Fibroblast of skin of back (primary cell): ENCODE measurements around the gene DPH2.

Experiments
- DNase-seq: peaks from one replicate; pipeline ENCODE4 v3.0.0-alpha.2; 2013

Gene DPH2

DNA sequence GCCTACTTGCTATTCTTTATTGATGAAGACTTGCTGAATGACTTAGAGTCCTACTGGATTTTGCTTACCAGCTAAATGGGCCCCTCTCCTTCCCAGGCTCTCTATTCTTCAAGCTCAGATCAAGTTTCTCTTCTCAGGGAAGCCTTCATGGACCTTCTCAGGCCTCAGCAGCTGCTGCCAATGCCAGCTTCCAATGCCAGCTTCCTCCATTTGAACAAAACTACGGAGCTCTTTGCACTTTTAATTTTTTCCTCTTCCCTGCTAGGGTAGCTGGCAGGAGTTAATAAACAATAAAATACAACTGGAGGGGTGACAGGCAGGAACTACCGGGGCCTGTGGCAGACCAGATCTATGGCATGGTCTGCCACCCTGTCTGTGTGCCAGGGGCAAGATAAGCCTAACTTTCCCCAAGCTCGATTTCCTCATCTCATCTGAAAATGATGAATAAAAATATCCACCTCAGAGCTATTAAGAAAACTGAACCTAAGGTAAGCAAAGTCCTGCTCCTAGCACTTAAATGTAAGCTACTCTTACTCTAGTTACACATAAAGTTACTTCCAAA lies 24.1 kb upstream of the DPH2 start:
- DNase-seq = no peak

DNA sequence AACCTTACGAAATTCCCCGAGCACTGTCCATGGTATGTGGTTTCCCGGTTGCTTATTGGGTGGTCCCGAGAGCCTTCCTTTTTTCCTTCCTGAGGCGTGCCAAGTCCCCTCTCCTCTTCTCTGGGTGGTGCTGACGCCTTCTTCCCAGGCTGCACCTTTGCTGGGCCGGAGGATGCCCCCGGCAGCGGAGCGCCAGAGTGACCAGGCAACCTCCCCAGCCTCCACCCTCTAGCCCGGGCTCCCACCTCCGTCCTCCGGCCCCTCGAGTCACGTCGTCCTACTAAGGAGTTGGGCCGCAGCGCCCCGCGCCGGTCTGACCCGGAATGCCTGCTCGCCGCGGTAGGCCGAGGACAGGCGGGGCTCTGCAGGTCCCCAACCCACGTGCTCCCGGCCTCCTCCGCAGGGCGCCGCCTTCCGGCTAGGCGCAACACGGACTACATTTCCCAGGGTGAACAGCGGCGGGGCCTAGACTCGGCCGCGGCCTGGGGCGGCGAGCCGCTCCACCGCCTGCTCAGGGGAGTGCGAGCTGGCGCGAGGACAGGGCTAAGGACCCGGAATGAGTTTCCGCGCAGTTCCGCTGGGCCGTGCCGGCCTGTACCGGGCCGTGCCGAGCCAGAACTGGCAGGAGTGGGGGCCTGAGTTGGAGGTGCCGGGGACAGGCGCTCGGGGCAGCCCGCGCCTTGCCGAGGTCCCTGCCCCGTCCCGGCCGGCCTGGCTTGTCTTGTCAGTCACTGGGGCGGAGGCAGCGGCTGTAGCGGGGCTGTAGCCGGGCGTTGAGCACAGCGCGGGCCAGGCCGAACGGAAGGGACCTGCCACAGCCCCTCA lies 23.4 kb upstream of the DPH2 start, which contains the start of gene IPO13:
Gene IPO13, plus strand, starts transcription at position 715 of the 825 bp plus-strand sequence. CDS start 651 bp downstream, outside the sequence.
- DNase-seq = peak; percentile 94

DNA sequence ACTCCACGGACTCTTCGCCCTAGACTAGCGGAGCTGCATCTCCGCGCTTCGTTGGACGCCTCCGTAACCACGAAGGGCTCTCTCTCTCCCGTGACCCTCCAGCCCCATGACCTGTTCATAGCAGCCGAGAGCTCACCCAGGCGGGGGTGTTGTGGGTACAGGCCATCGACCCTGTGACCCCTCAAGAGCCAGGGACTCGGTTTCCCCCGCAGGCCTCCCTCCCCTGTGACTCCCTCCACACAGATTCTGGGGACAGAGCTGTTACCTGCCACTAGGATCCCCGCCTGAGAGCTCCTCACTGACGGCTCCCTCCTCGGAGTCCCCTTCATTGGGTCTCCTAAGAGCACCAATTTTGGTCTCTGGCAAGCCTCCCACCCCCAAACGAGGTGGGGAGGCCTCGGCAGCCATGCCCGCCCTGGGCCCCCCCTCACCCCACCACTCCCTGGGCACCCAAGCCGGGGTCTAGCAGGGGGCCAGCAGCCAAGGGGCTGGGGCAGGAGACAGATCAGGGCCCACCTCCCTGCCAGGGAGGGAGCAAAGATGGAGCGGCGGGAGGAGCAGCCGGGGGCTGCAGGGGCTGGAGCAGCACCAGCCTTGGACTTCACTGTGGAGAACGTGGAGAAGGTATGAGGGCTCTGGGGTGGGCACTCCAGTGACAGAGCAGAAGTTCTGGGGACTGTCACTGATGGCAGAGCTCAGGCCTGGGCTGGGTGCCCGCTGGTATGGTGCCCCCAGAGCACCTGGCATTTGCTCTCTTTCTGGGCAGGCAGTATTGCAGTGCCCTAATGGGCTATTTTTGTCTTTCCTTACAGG lies 22.5 kb upstream of the DPH2 start:
- no peak for DNase-seq

DNA sequence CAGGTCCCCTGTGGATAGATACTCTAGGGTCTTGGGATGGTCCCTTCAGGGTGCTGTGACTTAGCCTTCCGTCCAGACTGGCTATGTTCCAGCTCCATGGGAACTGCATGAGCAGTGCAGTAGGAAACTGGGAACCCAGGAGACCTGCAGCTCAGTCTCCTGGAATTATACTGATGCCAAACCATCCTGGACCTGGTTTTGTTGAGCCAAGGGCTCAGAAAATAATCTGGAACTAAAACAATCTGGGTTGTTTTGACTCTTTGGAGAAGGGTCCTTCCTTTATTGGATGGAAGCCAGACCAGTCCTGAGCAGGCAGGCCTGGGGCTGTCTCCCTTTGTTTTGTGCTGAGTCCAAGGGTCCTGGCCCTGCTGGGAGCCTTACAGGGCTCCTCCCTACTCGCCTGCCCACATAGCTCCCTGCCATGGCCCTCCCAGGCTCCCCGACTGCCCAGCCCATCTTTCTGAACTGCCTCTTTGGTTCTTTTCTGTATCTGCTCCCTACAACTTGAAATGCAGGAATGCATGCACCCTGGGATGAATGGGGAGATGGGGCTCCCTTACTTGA lies 21.9 kb upstream of the DPH2 start:
- DNase-seq = no peak

DNA sequence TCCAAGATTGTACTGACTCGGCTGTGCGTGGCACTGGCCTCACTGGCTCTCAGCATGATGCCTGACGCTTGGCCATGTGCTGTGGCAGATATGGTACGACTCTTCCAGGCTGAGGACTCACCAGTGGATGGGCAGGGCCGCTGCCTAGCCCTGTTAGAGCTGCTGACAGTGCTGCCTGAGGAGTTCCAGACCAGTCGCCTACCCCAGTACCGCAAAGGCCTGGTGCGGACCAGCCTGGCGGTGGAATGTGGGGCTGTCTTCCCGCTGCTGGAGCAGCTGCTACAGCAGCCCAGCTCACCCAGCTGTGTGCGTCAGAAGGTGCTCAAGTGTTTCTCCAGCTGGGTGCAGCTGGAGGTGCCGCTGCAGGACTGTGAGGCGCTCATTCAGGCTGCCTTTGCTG lies 20.1 kb upstream of the DPH2 start:
- no peak for DNase-seq

DNA sequence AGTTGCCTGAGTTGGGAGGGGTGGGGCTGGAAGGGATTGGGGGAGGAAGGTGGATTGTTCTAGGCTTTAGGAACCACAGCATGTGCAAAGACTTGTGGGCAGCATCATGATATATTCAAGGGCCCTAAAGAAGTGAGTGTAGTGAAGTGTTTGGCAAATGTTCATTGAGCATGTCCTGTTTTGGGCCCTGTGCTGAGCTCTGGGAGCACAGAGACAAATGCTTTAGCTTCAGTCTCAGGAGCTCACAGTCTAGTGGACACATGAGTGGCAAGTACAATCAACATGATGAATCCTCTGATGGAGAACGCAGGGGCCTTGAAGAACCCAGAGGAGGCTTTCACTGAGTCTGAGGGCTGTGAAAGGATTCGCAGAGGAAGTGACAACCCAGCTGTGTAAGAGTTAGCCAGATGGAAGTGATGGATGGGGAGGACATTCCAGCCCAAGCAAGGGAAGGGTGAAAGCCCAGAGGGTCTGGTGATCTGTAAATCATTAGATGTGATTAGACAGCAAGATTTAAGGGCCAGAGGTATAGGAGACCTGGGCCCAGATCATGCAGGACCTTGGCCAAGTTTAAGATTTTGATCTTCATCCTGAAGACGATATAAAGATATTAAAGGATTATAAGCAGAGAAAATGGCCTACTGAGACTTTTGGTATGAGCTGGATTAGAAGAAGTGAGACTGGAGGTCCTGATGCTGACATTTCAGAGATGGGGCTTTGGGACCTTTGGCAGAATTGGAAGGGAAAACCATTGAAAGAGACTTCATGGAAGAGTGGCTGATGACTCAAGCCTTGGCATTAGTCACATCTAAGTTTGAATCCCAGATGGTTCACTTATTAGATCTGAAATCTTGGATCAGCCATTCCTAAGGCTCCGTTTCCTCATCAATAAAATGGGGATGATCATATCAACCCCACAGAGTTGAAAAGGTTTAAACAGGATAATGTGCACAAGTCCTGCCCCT lies 18.5 kb upstream of the DPH2 start:
- DNase-seq = no peak

DNA sequence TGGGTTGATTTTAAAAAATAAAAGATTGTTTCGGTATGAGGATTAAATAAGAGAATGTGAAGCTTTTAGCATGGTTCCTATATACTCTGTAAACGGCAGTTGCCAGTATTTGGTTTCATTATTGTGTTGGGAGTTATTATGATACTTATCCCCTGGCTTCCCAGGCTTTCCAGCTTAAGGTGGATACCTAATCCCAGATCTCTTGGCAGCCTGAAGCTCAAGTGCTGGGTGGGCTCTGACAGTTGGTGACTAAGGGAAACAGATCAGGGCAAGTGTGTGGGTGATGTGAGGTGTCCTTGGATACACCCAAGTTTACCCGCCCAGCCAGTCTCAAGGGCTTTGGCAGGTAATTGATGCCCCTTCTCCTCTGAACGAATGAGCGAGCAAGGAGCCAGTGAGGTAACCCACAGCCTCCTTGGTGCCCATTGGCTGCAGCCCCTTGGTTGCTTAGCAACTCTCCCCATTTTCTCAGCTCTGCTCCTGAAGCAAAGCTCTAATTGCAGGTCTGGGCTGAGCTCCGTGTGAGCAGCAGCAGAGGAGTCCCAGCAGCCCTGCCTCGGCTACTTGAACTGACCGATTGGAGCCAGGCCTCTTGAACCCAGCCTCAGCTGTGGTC lies 17.0 kb upstream of the DPH2 start:
- DNase-seq = no peak

DNA sequence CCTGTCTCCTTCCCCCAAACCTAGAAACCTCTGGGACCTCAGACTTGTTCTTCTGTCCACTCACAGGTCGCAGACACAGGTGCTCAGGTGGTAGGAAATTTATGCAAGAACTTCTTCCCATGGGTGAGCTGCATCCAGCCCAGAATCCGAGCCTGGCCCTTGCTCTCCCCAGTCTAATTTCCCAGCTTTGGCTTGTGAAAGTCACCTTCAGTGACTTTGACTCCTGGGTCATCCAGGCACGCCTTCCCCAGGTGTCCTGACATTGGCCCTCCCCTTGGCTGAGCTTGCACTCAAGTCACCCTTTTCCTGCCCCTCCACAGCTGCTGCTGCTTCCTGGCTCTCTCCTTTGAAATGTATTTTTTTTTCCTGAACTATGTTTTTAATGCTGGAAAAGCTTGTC lies 16.4 kb upstream of the DPH2 start:
- no peak for DNase-seq

DNA sequence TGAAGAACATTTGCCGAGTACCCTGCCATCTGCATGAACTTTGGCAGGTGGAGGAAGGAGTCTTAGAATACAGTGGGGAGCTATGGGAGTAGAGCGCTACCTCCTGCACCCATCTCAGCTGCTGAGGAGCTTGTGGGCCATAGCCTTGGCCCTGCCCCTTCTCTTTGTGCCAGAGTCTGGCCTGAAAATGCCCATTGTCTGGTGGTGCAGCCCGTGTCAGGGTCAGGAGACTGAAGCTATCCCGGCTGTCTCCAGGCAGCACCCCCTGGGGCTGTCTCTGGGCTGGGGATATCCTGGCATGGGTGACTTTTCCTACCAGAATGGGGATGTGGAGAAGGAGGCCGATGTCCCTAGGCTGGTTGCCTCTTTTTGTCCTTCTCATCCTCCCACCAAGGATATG lies 15.8 kb upstream of the DPH2 start:
- no peak for DNase-seq

DNA sequence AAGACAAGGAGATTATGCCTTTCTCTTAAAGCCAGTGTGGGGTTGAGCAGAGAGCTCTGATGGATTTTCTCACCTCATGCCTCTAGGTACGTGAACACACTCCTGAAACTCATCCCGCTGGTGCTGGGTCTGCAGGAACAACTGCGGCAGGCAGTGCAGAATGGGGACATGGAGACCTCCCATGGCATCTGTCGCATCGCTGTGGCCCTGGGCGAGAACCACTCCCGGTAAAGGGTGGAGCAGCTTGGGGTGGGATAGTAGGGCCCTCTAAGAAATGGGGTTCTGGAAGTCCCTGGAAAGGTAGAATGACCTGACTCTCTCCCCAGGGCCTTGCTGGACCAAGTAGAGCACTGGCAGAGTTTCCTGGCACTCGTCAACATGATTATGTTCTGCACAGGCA lies 13.6 kb upstream of the DPH2 start:
- no peak for DNase-seq

DNA sequence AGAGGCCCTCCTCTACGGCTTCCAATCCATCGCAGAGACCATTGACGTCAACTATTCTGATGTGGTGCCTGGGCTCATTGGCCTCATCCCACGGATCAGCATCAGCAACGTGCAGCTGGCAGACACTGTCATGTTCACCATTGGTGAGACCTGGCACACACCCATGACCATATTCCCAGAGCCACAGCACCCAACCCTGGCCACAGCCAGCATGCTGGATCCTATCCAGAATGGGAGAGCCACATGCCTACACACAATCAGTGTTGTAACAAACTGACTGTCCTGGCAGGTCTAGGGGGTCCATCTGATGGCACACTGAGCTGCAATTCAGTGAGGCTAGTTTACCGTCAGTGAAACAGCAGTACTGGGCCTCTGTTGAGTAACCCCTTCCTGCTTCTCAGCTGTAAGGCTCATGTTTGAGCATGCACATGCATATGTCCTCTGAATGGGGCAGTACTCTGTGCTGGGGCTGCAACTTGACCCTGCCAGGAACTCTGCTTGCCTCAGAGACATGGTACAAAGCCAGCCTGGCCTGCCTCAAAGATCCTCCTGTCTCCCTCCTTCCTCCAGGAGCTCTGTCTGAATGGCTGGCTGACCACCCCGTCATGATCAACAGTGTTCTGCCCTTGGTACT lies 12.3 kb upstream of the DPH2 start:
- no peak for DNase-seq

DNA sequence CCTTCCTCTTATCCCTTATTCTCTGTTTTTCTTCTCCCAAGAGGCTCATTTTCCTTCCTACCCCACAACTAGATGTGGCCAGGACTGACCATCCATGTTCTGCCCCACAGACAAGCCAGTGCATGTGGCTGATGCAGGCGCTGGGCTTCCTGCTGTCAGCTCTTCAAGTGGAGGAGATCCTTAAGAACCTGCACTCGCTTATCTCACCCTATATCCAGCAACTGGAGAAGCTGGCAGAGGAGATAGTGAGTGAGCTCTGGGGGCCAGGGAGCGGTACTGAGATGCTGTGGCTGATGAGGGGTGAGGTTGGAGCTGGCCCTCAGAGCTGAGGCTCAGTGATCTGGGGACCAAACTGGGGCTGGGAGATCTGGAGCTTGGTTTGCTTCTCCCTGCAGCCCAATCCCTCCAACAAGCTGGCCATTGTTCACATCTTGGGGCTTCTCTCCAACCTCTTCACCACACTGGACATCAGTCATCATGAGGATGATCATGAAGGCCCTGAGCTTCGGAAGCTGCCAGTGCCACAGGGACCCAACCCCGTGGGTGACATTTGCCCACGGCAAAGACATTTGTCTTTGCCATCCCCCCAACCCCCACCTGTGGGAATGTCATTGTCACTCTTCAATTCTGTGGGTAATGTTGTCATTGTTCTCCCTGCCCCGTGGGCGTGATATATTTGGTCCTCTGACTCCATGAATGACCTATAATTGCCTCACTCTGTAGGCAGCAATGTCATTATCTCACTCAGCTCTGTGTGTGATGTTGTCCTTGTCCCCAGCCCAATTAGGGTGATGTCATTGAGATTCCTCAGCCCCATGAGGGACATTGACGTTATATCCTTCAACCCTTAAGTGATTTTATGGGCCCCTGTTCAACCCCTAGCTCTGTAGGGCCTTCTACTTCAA lies 11.2 kb upstream of the DPH2 start:
- no peak for DNase-seq

DNA sequence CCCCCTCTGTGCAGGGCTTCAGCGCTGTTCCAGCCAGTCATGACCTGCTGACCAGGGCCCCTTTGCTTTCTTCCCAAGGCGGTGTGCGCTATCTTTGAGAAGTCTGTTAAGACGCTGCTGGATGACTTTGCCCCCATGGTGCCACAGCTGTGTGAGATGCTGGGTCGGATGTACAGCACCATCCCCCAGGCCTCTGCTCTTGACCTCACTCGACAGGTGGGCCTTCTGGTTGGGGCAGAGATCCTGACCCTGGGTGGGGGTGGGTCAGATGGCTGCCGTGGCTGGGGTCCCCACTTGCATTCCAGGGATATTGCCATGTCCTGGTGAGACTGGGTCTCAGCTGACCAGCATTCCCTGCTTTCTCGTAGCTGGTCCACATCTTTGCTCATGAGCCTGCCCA lies 9.0 kb upstream of the DPH2 start:
- no peak for DNase-seq

DNA sequence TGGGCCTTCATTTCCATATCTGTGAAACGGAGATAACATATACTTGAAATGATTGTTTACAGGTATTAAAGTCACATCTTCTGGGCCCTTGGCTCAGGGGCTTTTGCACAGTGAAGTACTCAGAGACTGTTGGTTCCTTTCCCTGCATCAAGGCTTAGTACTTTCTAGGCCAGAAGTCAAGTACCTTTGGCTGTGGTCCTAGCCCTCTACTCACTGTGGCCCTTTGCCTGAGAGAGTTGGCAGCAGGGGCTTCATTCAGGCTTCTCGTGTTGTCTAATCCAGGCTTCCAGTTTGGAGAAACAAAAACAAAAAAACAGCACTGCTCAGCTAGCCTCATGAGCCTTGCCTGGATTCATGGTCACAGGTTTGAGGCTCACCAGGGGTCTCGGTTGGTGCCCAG lies 8.1 kb upstream of the DPH2 start:
- no peak for DNase-seq

DNA sequence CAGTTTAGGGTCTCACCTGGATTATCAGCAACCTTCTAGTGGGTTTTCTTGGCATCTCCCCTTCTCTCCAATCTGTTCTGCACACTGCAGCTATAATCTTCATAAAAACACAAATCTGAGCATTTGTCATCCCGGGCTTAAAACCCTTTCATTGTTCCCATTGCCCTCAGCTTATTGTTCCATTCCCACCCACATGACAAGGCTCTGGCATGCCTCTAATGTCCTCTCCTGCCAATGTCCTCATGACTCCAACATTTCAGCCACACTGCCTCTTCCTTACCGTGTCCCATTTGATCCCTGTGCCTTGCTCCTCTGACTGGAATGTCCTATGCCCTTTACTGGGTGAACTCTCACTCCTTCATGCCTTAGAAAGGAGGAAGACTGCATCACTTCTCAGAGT lies 7.5 kb upstream of the DPH2 start:
- DNase-seq = no peak

DNA sequence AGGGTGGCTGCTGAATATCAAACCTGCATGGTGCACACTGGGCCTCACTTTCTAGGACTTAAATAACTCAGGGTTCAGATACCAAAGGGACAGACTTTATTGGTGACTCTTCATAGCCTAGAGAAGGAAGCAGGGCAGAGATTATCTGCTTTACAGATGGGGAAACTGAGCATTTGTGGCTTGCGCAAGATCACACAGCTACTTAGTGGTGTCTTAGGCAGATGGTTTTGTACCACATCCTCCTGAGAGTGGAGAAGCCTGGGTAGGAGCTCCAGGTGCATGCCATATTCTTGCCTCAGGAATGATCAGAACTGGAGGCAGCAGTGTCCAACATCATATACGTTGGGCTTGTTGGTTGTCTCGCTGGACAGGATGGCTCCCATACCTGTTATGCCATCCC lies 6.8 kb upstream of the DPH2 start:
- DNase-seq = no peak

DNA sequence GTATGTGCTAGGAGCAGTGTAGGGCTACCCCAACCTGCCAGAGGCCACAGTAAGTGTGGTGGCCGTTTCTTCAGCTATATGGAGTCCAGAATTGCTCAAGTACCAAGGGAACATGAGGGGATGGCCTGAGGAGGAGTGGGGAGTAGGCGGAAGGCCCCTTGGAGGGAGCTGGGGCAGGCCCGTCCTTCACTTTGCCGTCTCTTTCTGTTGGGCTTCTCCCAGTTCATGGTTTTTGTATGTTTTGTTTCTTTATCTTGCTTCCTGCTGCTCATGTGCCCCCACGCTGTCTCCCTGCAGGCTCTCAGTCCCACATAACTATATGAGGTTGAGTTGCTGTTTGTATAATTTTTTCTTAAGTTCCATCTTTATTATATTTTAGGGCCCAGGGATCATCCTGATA lies 5.9 kb upstream of the DPH2 start:
- DNase-seq = no peak

DNA sequence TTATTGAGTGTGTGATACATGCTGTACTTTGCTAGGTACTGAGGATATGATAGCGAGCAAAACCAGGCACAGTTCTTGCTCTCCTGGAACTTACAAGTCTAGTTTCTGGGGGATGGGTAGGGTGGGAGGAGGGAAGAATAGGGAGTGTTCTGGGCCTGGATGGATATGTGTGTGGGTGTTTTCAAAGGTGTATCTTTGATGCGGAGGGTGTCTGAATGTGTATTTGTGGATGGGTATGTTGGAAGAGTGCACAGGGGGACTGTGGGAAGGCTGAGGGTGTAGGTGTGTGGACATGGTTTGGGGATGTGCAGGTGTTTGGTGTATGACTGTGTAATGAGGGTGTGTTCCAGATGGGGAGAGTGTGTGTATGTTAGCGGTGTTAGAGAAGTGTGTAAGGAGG lies 4.5 kb upstream of the DPH2 start:
- no peak for DNase-seq

DNA sequence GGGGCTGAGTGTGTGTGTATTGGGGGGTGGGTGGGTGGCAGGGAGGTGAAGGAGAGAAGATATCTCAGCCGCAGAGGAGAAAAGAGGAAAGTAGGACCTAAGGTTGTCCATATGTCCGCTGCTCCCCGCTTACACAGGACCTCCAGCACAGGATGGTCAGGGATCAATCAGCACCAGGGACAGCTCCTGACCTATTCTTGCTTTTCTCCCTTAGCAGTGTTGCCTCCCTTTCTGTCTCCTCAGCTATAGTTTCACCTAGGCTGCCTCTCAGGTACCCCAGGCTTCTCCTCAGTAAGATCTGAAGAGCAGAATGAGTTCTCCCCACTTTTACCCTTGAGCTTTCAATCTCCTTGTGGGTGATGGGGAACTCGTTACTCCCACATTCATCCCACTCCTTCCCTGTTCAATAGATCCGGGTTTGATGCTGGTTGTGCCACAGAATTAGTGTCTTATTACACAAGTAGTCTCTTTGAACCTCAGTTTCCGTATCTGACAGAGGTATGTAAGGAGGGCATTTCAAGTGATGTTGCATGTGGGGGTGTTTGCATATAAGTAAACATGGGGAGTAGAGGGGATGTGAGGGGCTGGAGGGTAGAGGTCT lies 1.4 kb upstream of the DPH2 start:
- no peak for DNase-seq

DNA sequence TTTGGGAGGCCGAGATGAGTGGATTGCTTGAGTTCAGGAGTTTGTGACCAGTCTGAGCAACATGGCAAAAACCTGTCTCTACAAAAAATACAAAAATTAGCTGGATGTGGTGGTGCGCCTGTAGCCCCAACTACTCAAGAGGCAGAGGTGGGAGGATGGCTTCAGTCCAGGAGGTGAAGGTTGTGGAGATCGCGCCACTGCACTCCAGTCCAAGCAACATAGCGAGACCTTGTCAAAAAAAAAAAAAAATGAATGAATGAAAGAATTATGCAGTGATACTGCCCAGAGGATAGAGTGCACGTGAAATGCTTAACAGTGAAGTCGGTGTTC lies 429 bp upstream of the DPH2 start:
- DNase-seq = no peak
